Central memory CD8-positive, alpha-beta T cell (primary cell): ENCODE results near the gene CCDC195.
"Not testable (repeated sequence)": the region's sequence is repeated elsewhere in the genome, so short reads cannot be mapped to it uniquely, and the experiment has no call there.

ENCODE experiments used
- ATAC-seq: fragments of 150-1000 bp; cut with Tn5 transposase; replicated peaks from 2 replicates; pipeline ENCODE4 v1.10.0; 2022; ENCODE audit warnings: mild to moderate bottlenecking, moderate FRiP score, moderate number of reproducible peaks; ENCODE audit not compliant: poor library complexity, severe bottlenecking; ENCODE audit errors: extremely low read depth
- DNase-seq, 2 donors: peaks; one replicate each; pipeline ENCODE4 v3.0.0; 2021; ENCODE audit warnings: low spot score in 2 of 2
- H3K27ac Mint-ChIP-seq: one replicate; pipeline ENCODE4 v1.8.0; 2022; ENCODE audit warnings: low read depth, mild to moderate bottlenecking, moderate library complexity, mixed read lengths
- H3K27me3 Mint-ChIP-seq: one replicate; pipeline ENCODE4 v1.8.0; 2022; ENCODE audit warnings: mixed read lengths
- H3K36me3 Mint-ChIP-seq: one replicate; pipeline ENCODE4 v1.8.0; 2022; ENCODE audit warnings: mild to moderate bottlenecking, moderate library complexity, mixed read lengths; ENCODE audit not compliant: insufficient read depth
- H3K4me1 Mint-ChIP-seq: one replicate; pipeline ENCODE4 v1.8.0; 2022; ENCODE audit warnings: mixed read lengths
- H3K4me3 Mint-ChIP-seq: one replicate; pipeline ENCODE4 v1.8.0; 2022; ENCODE audit warnings: mild to moderate bottlenecking, moderate library complexity, mixed read lengths
- H3K9me3 Mint-ChIP-seq: one replicate; pipeline ENCODE4 v1.8.0; 2022; ENCODE audit warnings: mixed read lengths

The CCDC195 gene

DNA sequence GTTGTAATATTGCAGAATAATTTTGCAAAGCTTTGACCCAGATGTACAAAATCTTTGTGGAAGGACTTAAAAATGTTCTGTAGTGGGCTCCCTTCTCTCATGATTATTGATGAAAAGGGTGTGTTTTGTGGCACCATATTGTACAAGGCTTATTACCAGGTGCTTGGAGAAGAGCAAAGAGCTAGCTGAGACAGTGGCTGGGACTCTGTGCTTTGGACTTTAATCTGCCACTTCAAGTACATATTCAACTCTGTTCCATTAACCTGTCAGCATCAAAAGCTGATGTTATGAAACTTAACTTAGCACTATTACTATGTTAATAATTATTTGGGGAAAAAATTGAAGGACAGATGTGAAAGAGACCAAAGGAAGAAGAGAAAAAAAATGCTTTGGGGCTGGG, 31.0 kb downstream of the CCDC195 start:
- Mint-ChIP-seq H3K9me3 (no peaks in the 10 kb centered on the region), H3K4me3 (no peak overlapping the region), H3K36me3 (peaks cover 2% of the 10 kb centered on the region), H3K4me1 (no peaks in the 10 kb centered on the region), H3K27me3 (peaks cover 25% of the 10 kb centered on the region), H3K27ac (no peak overlapping the region)
- no peak for DNase-seq
- no peak for ATAC-seq

DNA sequence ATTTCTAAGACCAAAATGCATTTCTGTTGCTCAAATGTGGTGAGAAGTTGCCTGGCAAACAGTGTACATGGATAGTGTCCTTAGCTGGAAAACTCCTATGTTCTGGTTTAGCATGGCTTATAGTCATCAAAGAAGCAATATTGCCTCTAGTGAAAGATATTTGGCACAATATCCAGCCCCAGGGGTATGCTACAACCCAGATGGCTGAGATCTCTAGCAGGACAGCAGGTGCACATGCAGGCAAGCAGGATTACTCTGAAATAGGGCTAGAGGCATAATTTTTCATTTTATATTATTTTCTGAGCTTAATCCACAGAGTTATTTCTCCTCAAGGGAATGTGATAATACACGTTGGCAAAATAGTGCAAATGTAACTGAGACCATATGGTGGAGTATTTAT, 34.0 kb downstream of the CCDC195 start:
- H3K27ac Mint-ChIP-seq: no peak overlapping the region
- no peak overlapping the region for H3K4me3 Mint-ChIP-seq
- DNase-seq (no peak), ATAC-seq (no peak)
- no peaks in the 10 kb centered on the region for H3K4me1 Mint-ChIP-seq
- H3K27me3 Mint-ChIP-seq: peaks cover 17% of the 10 kb centered on the region
- H3K36me3 Mint-ChIP-seq: no peaks in the 10 kb centered on the region
- no peaks in the 10 kb centered on the region for H3K9me3 Mint-ChIP-seq

DNA sequence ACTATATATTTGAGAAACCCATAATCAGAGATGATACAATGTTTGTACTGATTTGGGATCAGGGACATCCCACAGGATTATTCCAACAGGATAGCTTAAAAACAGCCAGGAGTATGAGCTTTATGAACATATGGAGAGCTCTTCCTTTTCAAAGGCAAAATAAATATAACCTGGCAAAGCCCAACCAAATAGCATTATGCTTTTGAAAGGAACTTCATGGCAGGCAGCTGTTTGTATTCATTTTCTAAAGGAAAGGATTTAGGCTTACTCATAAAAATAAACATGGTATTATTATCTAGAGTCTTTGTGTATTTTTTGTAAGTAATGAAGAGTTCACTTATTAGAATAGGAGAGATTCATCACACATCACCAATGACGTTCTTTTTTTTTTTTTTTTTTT, 44.4 kb downstream of the CCDC195 start:
- Mint-ChIP-seq H3K27me3 (no peaks in the 10 kb centered on the region), H3K9me3 (no peaks in the 10 kb centered on the region), H3K27ac (no peak overlapping the region), H3K4me1 (no peaks in the 10 kb centered on the region), H3K4me3 (no peak overlapping the region), H3K36me3 (no peaks in the 10 kb centered on the region)
- DNase-seq: no peak
- no peak for ATAC-seq

DNA sequence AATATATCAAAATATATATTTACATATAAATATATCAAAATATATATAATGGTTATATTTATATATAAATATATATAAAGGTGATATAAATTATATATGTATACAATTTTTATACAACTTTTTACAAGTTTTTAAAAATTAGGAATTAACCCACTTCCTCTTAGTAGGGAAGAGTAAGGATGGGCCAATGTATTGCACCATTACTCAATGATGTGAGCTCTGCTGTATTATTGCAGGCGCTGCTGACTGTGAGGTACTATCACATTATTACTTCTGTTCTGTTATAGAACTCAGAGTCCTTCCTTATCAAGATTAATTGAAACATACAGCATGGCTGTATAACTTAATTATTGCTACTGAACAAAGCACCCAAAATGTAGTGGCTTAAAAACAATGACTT, 46.0 kb downstream of the CCDC195 start:
- Mint-ChIP-seq H3K36me3 (no peaks in the 10 kb centered on the region), H3K27ac (no peak overlapping the region), H3K4me3 (no peak overlapping the region), H3K4me1 (no peaks in the 10 kb centered on the region), H3K27me3 (peaks cover 6% of the 10 kb centered on the region), H3K9me3 (no peaks in the 10 kb centered on the region)
- no peak for ATAC-seq
- DNase-seq: no peak

DNA sequence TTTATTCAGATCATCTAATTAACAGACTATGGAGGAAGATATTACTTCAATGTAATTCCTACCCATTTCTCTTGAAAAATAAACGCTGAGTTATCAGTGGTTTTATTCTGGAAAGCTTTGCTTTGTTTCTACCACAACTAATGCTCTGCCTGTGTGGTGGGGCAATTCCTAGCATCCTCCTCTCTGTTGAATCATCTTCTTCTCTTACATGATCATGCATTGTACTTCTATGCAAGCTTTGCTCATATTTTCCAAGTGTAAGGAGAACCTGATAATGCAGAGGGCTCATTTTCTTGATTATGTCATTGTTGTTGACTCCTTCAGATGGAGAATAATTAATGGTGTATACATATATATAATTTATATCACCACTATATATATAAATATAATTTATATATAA, 46.7 kb downstream of the CCDC195 start:
- H3K27me3 Mint-ChIP-seq: peaks cover 6% of the 10 kb centered on the region
- no peaks in the 10 kb centered on the region for H3K4me1 Mint-ChIP-seq
- no peak overlapping the region for H3K4me3 Mint-ChIP-seq
- DNase-seq: no peak
- H3K36me3 Mint-ChIP-seq: no peaks in the 10 kb centered on the region
- no peak overlapping the region for H3K27ac Mint-ChIP-seq
- H3K9me3 Mint-ChIP-seq: no peaks in the 10 kb centered on the region
- no peak for ATAC-seq

DNA sequence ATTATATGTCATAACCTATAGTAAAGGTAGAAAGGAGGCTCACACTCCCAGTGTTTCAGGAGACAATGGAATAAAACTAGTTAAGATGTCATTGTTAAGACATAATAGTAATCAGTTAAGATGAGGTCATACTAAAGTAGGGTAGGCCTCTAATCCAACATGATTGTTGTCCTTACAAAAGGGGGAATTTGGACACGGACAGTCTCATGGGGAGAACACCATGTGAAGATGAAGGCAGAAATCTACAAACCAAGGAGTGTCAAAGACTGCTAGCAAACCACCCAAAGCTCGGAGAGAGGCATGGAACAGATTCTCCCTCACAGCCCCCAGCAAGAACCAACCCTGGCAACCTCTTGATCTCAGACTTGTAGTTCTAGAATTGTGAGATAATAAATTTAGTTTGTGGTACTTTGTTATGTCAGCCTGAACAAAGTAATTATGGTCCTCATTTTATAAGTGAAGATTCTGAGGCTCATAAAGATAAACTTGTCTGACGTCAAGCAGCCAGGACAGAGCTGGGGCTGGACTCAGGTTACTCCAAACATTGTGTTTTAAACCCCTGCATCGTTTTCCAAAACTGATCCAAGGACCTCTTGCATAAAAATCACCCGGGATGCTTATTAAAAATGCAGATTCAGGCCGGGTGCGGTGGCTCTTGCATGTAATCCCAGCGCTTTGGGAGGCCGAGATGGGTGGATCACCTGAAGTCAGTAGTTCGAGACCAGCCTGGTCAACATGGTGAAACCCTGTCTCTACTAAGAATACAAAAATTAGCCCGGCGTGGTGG, 47.8 kb downstream of the CCDC195 start:
- ATAC-seq (no peak), DNase-seq (no peak)

DNA sequence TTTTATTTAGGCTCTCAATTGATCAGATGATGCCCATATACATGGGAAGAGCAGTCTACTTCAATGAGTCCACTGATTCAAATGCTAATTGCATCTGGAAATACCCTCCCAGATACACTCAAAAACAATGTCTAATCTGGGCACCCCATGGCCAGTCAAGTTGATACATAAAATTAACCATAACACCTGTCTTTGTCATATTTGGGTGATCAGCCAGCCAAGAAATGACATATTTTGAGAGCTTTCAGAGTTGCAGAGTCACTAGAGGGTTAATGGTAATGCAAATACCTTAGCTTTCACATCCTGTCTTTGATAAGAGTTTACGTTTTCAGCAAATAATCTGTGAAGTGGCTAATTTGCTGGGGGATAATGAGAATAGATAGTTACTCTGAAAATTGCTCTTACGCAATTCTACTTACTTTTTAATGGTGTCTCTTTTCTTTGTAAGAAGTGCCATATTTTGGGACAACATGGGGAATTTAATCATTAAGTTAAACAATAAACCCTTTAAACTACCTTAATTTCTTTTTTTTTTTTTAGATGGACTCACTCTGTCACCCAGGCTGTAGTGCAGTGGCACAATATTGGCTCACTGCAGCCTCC, 49.1 kb downstream of the CCDC195 start:
- H3K27me3 Mint-ChIP-seq: peaks cover 20% of the 10 kb centered on the region
- H3K36me3 Mint-ChIP-seq: no peaks in the 10 kb centered on the region
- no peak overlapping the region for H3K4me3 Mint-ChIP-seq
- no peak for DNase-seq
- no peak overlapping the region for H3K27ac Mint-ChIP-seq
- no peak for ATAC-seq
- H3K4me1 Mint-ChIP-seq: no peaks in the 10 kb centered on the region
- peaks cover 7% of the 10 kb centered on the region for H3K9me3 Mint-ChIP-seq

More for the DNA sequence above, 47.8 kb downstream of the CCDC195 start:
- Mint-ChIP-seq H3K27me3 (peaks cover 12% of the 10 kb centered on the region), H3K4me3 (no peak overlapping the region), H3K36me3 (no peaks in the 10 kb centered on the region), H3K27ac (no peak overlapping the region), H3K4me1 (no peaks in the 10 kb centered on the region), H3K9me3 (peaks cover 3% of the 10 kb centered on the region)

DNA sequence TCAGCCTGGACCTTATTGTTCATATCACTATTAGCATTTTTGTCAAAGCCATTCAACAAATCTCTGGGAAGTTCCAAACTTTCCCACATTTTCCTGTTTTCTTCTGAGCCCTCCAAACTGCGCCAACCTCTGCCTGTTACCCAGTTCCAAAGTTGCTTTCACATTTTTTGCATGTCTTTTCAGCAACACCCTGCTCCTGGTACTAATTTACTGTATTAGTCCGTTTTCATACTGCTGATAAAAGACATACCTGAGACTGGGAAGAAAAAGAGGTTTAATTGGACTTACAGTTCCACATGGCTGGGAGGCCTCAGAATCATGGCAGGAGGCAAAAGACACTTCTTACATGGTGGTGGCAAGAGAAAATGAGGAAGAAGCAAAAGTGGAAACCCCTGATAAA, 52.8 kb downstream of the CCDC195 start:
- not testable (repeated sequence) for H3K4me3 Mint-ChIP-seq, H3K27ac Mint-ChIP-seq, H3K36me3 Mint-ChIP-seq, H3K4me1 Mint-ChIP-seq, H3K9me3 Mint-ChIP-seq, DNase-seq, ATAC-seq
- H3K27me3 Mint-ChIP-seq: peaks cover 31% of the 10 kb centered on the region

DNA sequence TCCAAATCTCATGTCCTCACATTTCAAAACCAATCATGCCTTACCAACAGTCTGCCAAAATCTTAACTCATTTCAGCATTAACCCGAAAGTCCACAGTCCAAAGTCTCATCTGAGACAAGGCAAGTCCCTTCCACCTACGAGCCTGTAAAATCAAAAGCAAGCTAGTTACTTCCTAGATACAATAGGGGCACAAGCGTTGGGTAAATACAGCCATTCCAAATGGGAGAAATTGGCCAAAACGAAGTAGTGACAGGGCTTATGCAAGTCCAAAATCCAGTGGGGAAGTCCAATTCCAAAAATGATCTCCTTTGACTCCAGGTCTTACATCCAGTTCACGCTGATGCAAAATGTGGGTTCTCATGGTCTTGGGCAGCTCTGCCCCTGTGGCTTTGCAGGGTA, 54.5 kb downstream of the CCDC195 start:
- ATAC-seq: not testable (repeated sequence)

DNA sequence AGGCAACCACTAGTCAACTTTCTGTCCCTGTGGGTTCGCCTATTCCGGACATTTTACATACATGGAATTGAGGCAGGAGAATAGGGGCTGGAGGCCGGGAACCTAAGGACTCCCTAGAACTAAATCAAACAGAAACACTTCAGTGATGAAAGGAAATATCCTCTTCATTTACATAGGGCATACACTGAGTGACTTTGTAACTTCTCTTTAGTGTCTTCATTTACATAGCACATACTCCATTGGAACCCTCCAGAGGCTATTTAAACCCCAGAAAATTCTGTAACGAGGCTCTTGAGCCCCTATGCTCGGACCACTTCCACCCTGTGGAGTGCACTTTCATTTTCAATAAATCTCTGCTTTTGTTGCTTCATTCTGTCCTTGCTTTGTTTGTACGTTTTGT, 56.5 kb downstream of the CCDC195 start:
- H3K9me3 Mint-ChIP-seq: peaks cover 7% of the 10 kb centered on the region
- H3K27me3 Mint-ChIP-seq: peaks cover 34% of the 10 kb centered on the region
- no peak overlapping the region for H3K27ac Mint-ChIP-seq
- ATAC-seq (no peak), DNase-seq (no peak)
- no peak overlapping the region for H3K4me3 Mint-ChIP-seq
- H3K4me1 Mint-ChIP-seq: no peaks in the 10 kb centered on the region
- no peaks in the 10 kb centered on the region for H3K36me3 Mint-ChIP-seq

More for the DNA sequence above, 54.5 kb downstream of the CCDC195 start:
- not testable (repeated sequence) for DNase-seq, H3K36me3 Mint-ChIP-seq, H3K4me1 Mint-ChIP-seq, H3K9me3 Mint-ChIP-seq, H3K4me3 Mint-ChIP-seq, H3K27ac Mint-ChIP-seq
- peaks cover 41% of the 10 kb centered on the region for H3K27me3 Mint-ChIP-seq

DNA sequence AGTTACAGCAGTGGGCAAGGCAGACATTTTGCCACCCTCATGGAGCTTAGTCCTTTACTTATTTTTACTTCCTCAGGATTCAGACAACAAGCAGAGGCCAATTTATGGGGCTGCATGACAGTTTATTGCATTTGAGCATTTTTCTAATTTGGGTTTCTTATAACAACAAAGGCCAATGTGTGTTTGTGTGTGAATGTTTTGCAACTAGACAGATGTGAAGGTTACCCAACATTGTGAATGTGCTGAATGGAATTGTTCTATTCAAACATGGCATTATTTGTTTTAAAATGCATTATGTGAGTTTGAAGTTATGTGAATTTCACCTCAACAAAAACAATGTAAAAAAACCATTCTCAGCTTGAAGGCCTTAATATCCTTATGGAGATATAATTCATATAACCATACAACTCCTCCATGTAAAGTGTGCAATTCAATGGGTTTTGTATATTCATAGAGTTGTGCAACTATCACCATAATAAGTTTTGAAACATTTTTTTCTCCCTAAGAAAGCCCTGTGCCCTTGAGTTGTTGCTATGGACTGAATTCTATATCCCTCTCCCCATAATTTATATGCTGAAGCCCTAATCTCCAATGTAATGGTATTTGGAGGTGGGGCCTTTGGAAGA, 57.3 kb downstream of the CCDC195 start:
- Mint-ChIP-seq H3K4me1 (no peaks in the 10 kb centered on the region), H3K36me3 (no peaks in the 10 kb centered on the region), H3K4me3 (no peak overlapping the region), H3K27ac (no peak overlapping the region), H3K9me3 (peaks cover 7% of the 10 kb centered on the region), H3K27me3 (peaks cover 34% of the 10 kb centered on the region)
- no peak for DNase-seq
- ATAC-seq: no peak

DNA sequence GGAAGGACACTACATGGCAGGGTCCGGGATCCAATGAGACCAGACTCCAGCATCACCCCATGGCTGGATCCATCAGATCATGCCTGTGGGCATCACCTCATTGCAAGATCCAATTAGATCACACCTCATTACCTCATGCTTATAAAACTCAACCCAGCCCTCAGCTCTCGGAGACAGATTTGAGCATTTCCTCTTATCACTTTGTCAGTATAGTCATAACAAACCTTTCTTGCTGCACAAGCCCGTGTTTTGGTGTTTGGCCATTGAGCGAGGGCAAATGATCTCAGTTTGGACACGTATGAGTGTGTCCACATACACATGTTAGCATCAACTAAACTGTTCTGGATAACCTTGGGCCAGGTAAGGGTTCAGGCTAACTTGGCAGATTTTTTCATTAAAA, 58.8 kb downstream of the CCDC195 start:
- H3K36me3 Mint-ChIP-seq: no peaks in the 10 kb centered on the region
- no peak overlapping the region for H3K4me3 Mint-ChIP-seq
- no peaks in the 10 kb centered on the region for H3K4me1 Mint-ChIP-seq
- H3K27me3 Mint-ChIP-seq: peaks cover 23% of the 10 kb centered on the region
- H3K27ac Mint-ChIP-seq: no peak overlapping the region
- no peak for ATAC-seq
- no peaks in the 10 kb centered on the region for H3K9me3 Mint-ChIP-seq
- DNase-seq: no peak

DNA sequence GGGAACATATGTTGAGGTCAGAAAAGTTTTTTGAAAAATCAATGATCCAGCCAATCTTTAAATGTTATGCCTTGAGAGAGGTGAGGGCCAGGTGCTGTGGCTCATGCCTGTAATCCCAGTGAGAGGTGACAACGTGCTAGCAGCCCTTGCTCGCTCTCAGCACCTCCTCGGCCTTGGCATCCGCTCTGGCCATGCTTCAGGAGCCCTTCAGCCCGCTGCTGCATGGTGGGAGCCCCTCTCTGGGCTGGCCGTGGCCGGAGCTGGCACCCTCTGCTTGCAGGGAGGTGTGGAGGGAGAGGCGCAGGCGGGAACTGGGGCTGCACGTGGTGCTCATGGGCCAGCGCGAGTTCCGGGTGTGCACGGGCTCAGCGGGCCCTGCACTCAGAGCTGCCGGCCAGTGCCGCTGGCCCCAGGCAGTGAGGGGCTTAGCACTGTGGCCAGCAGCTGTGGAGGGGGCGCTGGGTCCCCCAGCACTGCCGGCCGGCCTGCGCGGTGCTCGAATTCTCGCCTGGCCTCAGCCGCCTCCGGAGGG, 61.1 kb downstream of the CCDC195 start:
- Mint-ChIP-seq H3K4me1 (no peaks in the 10 kb centered on the region), H3K27me3 (peaks cover 19% of the 10 kb centered on the region), H3K36me3 (no peaks in the 10 kb centered on the region), H3K4me3 (no peak overlapping the region), H3K9me3 (no peaks in the 10 kb centered on the region), H3K27ac (no peak overlapping the region)
- ATAC-seq (no peak), DNase-seq (no peak)
